NCI-H1436 treated with DMSO at 0.1 percent for 48 hours (cell line): ENCODE data around the gene TYK2.
A peak's percentile ranks its signal among the peaks of the same experiment; 100 is the strongest.
"Not testable (repeated sequence)": the region's sequence is repeated elsewhere in the genome, so short reads cannot be mapped to it uniquely, and the experiment has no call there.

ENCODE experiments used
- DNase-seq: peaks from one replicate; lab custom pipeline; 2025; lab: John Stamatoyannopoulos, UW

The TYK2 gene

GRCh38 chr19:10407096-10407495, 26.7 kb upstream of the TYK2 start:
- DNase-seq: no peak

- no peak for DNase-seq
Measured at GRCh38 chr19:10406191-10406590, 25.8 kb upstream of the TYK2 start.

- DNase-seq: no peak
Measured at GRCh38 chr19:10404888-10405820, 24.8 kb upstream of the TYK2 start.

GRCh38 chr19:10403137-10404021, 23.0 kb upstream of the TYK2 start, which contains the start of gene CDC37:
TSS of gene CDC37 (minus strand) at chr19:10403542. CDS start at chr19:10403479, 63 bp downstream.
- peak; percentile 69 for DNase-seq

GRCh38 chr19:10402441-10403038, 22.2 kb upstream of the TYK2 start:
- DNase-seq: no peak

DNA sequence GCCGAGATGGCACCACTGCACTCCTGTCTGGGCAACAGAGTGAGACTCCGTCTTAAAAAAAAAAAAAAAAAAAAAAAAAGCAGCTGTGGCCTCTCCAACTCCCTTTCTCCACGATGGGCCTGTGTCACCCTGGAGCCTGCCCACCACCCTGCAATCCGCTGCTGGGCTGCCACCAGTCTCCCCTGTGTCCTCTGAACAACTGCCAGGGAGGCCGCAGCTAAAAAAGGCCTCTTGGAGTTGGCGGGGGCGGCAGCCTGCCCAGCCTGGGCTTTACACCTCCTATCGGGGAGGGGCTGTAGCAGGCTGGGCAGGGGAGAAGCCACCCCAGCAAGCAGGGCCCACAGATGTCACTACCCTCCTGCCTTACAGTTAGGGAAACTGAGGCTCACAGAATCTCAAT, 19.5 kb upstream of the TYK2 start:
- DNase-seq: no peak

- not testable (repeated sequence) for DNase-seq
Measured at GRCh38 chr19:10399340-10399739, 19.0 kb upstream of the TYK2 start.

- no peak for DNase-seq
Measured at GRCh38 chr19:10398819-10399218, 18.4 kb upstream of the TYK2 start.

- DNase-seq: no peak
Measured at GRCh38 chr19:10395917-10396316, 15.5 kb upstream of the TYK2 start.

DNA sequence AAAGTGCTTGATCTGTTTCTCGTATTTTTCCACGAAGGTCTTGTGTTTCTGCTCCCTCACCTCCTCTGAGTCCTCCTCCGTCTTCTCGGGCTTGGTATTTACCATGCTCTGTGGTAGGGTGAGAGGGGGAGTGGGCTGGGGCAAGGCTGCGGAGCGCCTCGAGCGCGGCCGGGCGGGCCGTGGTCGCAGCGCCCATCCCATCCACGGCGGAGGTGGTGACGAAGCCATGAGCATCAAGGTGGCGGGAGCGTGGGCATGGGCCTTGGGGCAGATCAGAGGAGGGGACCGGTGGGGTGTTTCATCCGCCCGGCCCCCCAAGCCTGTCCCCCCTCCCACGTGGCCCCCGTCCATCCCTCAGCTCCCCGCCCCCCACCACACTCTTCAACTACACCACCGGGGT, 15.1 kb upstream of the TYK2 start:
- DNase-seq: no peak

DNA sequence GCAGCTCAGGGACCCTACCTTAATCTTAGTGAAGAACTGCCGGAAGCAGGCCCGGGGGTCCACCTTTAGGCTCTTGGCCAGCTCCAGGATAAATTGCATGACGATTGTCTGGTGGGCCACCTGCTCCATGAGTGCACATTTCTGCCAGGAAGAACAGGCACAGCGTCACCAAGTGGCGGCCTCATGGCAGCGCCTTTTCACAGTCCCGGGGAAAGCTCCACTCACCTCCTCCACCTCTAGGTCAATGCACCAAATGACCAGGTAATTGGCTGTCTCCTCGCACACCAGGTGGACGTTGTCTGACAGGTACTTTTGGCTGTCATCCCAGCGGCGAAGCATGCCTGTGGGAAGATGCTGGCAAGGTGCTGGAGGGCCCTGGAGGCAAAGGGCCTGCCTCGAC, 14.6 kb upstream of the TYK2 start:
- DNase-seq: no peak

- no peak for DNase-seq
Measured at GRCh38 chr19:10393137-10393536, 12.8 kb upstream of the TYK2 start.

- no peak for DNase-seq
Measured at GRCh38 chr19:10392120-10392519, 11.7 kb upstream of the TYK2 start.

GRCh38 chr19:10390652-10391286, 10.4 kb upstream of the TYK2 start:
- peak; percentile 12 for DNase-seq

GRCh38 chr19:10389863-10390262, 9.5 kb upstream of the TYK2 start:
- no peak for DNase-seq

GRCh38 chr19:10388957-10389356, 8.6 kb upstream of the TYK2 start:
- no peak for DNase-seq

DNA sequence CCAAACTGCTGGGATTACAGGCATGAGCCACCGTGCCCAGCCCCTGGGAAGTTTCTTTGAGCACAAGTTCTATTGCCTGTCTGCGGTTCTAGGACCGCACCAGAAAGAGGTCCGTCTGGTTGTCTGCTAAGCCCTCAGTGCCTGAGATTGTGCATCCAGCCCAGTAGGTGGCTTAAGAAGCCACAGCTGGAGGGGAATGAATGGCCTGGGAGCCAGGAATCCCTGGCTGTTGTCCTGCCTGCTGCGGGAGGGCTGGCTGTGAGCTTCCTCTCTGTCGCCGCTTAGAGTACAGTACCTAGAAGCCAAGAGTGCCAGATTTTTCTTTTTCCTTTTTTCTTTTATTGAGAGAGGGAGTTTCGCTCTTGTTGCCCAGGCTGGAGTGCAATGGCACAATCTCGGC, 4.2 kb upstream of the TYK2 start:
- DNase-seq: no peak

DNA sequence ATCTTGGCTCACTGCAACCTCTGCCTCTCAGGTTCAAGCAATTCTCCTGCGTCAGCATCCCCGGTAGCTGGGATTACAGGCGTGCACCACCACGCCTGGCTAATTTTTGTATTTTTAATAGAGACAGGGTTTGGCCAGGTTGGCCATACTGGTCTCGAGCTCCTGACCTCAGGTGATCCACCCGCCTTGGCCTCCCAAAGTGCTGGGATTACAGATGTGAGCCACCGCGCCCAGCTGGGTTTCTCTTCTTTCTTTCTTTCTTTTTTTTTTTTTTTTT, 2.8 kb upstream of the TYK2 start:
- DNase-seq: not testable (repeated sequence)

- no peak for DNase-seq
Measured at GRCh38 chr19:10379880-10380312, 476 bp downstream of the TYK2 start.

- no peak for DNase-seq
Measured at GRCh38 chr19:10378124-10378523, 2.2 kb downstream of the TYK2 start.

- DNase-seq: not testable (repeated sequence)
Measured at GRCh38 chr19:10377140-10377640, 3.2 kb downstream of the TYK2 start.

DNA sequence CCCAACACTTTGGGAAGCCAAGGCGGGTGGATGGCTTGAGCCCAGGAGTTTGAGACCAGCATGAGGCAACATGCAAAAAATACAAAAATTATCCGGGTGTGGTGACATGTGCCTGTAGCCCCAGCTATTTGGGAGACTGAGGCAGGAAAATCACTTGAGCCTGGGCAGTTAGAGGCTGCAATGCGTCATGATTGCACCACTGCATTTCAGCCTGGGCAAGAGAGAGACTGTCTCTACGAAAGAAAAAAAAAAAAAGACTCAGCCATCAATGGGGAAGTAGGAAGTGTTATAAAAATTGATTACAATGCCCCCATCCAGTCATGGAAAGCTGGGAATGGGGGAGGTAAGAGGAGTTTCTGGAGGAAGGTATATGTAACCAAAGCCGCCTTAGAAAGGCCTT, 5.4 kb downstream of the TYK2 start:
- no peak for DNase-seq
